ENCODE data around the gene CFAP20DC. TPM values are rescaled to one million over a fixed set of nuclear protein-coding genes. Genes with fewer than 3 reads are reported as not detected.

CFAP20DC gene
- total and polyA plus RNA-seq, 4 donors, result 0.98 to 2.1 (median 1.5) TPM

- no peak for DNase-seq (ENCODE audit: low spot score)
- TF ChIP-seq NR2F2 (IDR thresholded peaks at IDR 0.05) (no peak), EGR1 (IDR thresholded peaks at IDR 0.05; ENCODE audit: low read depth in 2 of 2) (no peak), ATF3 (IDR thresholded peaks at IDR 0.05) (no peak), ZBTB33 (IDR thresholded peaks at IDR 0.05) (no peak), SP1 (IDR thresholded peaks at IDR 0.05) (no peak), FOXA1 (IDR thresholded peaks at IDR 0.05) (no peak), HNF4G (IDR thresholded peaks at IDR 0.05) (no peak), FOXA2 (IDR thresholded peaks at IDR 0.05) (no peak), YY1 (IDR thresholded peaks at IDR 0.05) (no peak), GABPA (IDR thresholded peaks at IDR 0.05 in 1 of 2, conservative IDR thresholded peaks at IDR 0.05 in 1 of 2) (no peak), TAF1 (conservative IDR thresholded peaks at IDR 0.05) (no peak), REST (IDR thresholded peaks at IDR 0.05) (no peak), RAD21 (IDR thresholded peaks at IDR 0.05) (no peak), MAX (IDR thresholded peaks at IDR 0.05) (no peak), CTCF (IDR thresholded peaks at IDR 0.05; ENCODE audit: low read depth, low read length, missing input control) (no peak)
- Histone ChIP-seq H3K4me1 (ENCODE audit: control insufficient read depth in 4 of 4, insufficient read depth in 4 of 4, low read length in 3 of 4) (no peaks in the 10 kb centered on the region), H3K27me3 (ENCODE audit: control insufficient read depth in 4 of 4, insufficient read depth in 4 of 4, low read length in 3 of 4) (no peaks in the 10 kb centered on the region), H3K4me3 (ENCODE audit: low read depth in 1 of 3, low read length in 3 of 3) (no peak overlapping the region), H3K36me3 (ENCODE audit: control insufficient read depth in 4 of 4, insufficient read depth in 3 of 4, low read depth in 1 of 4, low read length in 3 of 4) (no peaks in the 10 kb centered on the region), H3K9ac (ENCODE audit: low read depth in 1 of 2, low read length in 2 of 2) (no peak overlapping the region), H3K9me3 (ENCODE audit: control insufficient read depth in 4 of 4, low read length in 3 of 4) (peaks cover 0 to 14% (median 4%) of the 10 kb centered on the region in 4 donors), H3K27ac (ENCODE audit: low read depth in 1 of 2, low read length in 2 of 2) (no peak overlapping the region)
- WGBS, result 98% methylated on average over 2 of the region's 2 CpGs
These were observed 266.0 kb downstream of the CFAP20DC start for GRCh38 chr3:58783845-58784244.

GRCh38 chr3:58779934-58780333 is 269.9 kb downstream of the CFAP20DC start:
- no peak overlapping the region for H3K9ac ChIP-seq (ENCODE audit: low read depth in 1 of 2, low read length in 2 of 2)
- peaks cover 1 to 14% (median 4%) of the 10 kb centered on the region in 4 donors for H3K9me3 ChIP-seq (ENCODE audit: control insufficient read depth in 4 of 4, low read length in 3 of 4)
- H3K27me3 ChIP-seq (ENCODE audit: control insufficient read depth in 4 of 4, insufficient read depth in 4 of 4, low read length in 3 of 4), result no peaks in the 10 kb centered on the region
- no peak overlapping the region for H3K27ac ChIP-seq (ENCODE audit: low read depth in 1 of 2, low read length in 2 of 2)
- H3K4me1 ChIP-seq (ENCODE audit: control insufficient read depth in 4 of 4, insufficient read depth in 4 of 4, low read length in 3 of 4), result no peaks in the 10 kb centered on the region
- H3K4me3 ChIP-seq (ENCODE audit: low read depth in 1 of 3, low read length in 3 of 3), result no peak overlapping the region
- no peak for TF ChIP-seq MAX (IDR thresholded peaks at IDR 0.05)
- TF ChIP-seq RAD21 (IDR thresholded peaks at IDR 0.05), result no peak
- TF ChIP-seq TAF1 (conservative IDR thresholded peaks at IDR 0.05), result no peak
- TF ChIP-seq HNF4G (IDR thresholded peaks at IDR 0.05), result no peak
- TF ChIP-seq GABPA (IDR thresholded peaks at IDR 0.05 in 1 of 2, conservative IDR thresholded peaks at IDR 0.05 in 1 of 2), result no peak
- no peak for TF ChIP-seq YY1 (IDR thresholded peaks at IDR 0.05)
- TF ChIP-seq EGR1 (IDR thresholded peaks at IDR 0.05; ENCODE audit: low read depth in 2 of 2), result no peak
- no peak for TF ChIP-seq JUND (IDR thresholded peaks at IDR 0.05)
- no peaks in the 10 kb centered on the region for H3K36me3 ChIP-seq (ENCODE audit: control insufficient read depth in 4 of 4, insufficient read depth in 3 of 4, low read depth in 1 of 4, low read length in 3 of 4)
- DNase-seq (ENCODE audit: low spot score), result no peak
